Loucy (cell line): Measurements from ENCODE around the gene NOP58.
A peak's percentile ranks its signal among the peaks of the same experiment; 100 is the strongest.

Experiments
- H2AFZ ChIP-seq: fragments of 200-600 bp; sonication (generic); 2 replicates; pipeline ENCODE4 v1.6.0; 2016; ENCODE audit warnings: antibody characterized with exemption, mild to moderate bottlenecking, low read length, moderate library complexity
- H3F3A ChIP-seq: fragments of 200-600 bp; 2 replicates; pipeline ENCODE4 v1.6.0; 2016; ENCODE audit warnings: antibody characterized with exemption, low read depth, mild to moderate bottlenecking
- H3K27me3 ChIP-seq: fragments of 200-600 bp; sonication (generic); 2 replicates; pipeline ENCODE4 v1.6.1; 2014; ENCODE audit warnings: low read length, mild to moderate bottlenecking; ENCODE audit not compliant: insufficient read depth, poor library complexity, severe bottlenecking
- H3K36me3 ChIP-seq: fragments of 200-600 bp; sonication (generic); 2 replicates; pipeline ENCODE4 v1.6.1; 2016; ENCODE audit warnings: low read length; ENCODE audit not compliant: insufficient read depth
- H3K4me1 ChIP-seq: fragments of 200-600 bp; sonication (generic); 2 replicates; pipeline ENCODE4 v1.5.1; 2014; ENCODE audit warnings: low read length, mild to moderate bottlenecking; ENCODE audit not compliant: insufficient read depth, poor library complexity, severe bottlenecking
- H3K4me2 ChIP-seq: fragments of 200-600 bp; sonication (generic); 2 replicates; pipeline ENCODE4 v1.6.0; 2014; ENCODE audit warnings: antibody characterized with exemption, low read length, low read depth, mild to moderate bottlenecking; ENCODE audit not compliant: poor library complexity, severe bottlenecking
- H3K4me3 ChIP-seq: fragments of 200-600 bp; sonication (generic); 2 replicates; pipeline ENCODE4 v1.5.1; 2014; ENCODE audit warnings: low read length, mild to moderate bottlenecking, mixed read lengths; ENCODE audit not compliant: poor library complexity, severe bottlenecking
- H3K79me2 ChIP-seq: fragments of 200-600 bp; sonication (generic); 2 replicates; pipeline ENCODE4 v1.6.1; 2014; ENCODE audit warnings: low read length; ENCODE audit not compliant: insufficient read depth
- H3K9ac ChIP-seq: fragments of 200-600 bp; sonication (generic); 2 replicates; pipeline ENCODE4 v1.6.0; 2014; ENCODE audit warnings: mild to moderate bottlenecking, low read depth, low read length, moderate library complexity; ENCODE audit not compliant: poor library complexity, severe bottlenecking
- H3K9me2 ChIP-seq: fragments of 200-600 bp; sonication (generic); replicated peaks from 2 replicates; pipeline ENCODE4 v1.6.1; 2016; ENCODE audit warnings: low read depth, low read length, mixed read lengths
- H3K9me3 ChIP-seq: fragments of 200-600 bp; sonication (generic); 2 replicates; pipeline ENCODE4 v1.6.1; 2014; ENCODE audit warnings: mild to moderate bottlenecking, antibody characterized with exemption, low read length, low read depth; ENCODE audit not compliant: insufficient read depth
- H4K20me1 ChIP-seq: fragments of 200-600 bp; sonication (generic); 2 replicates; pipeline ENCODE4 v1.6.0; 2014; ENCODE audit warnings: antibody characterized with exemption, low read length, mild to moderate bottlenecking; ENCODE audit not compliant: insufficient read depth, poor library complexity, severe bottlenecking
- EZH2phosphoT487 ChIP-seq: fragments of 200-600 bp; IDR thresholded peaks from 2 replicates; pipeline ENCODE4 v1.6.1; 2018; ENCODE audit warnings: antibody characterized with exemption, mild to moderate bottlenecking, moderate library complexity, borderline replicate concordance
- TF ChIP-seq, protein P1 (sequence below): fragments of 200-600 bp; sonication (generic); conservative IDR thresholded peaks from 2 replicates; pipeline ENCODE4 v1.5.1; 2014; ENCODE audit warnings: mild to moderate bottlenecking, antibody characterized with exemption, low read length

The NOP58 gene

DNA sequence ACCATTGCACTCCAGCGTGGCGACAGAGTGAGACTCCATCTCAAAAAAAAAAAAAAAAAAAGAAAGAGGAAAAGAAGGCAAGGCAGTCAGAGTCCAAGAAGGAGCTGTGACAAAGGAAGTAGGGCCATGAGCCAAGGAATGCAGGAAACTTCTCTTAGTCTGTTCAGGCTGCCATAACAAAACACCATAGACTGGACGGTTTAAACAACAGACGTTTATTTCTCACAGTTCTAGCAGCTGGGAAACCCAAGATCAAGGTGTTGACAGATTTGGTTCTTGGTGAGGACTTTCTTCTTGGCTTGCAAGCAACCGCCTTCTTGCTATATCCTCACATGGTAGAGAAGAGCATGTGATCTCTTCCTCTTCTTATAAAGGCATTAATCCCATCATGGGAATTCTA lies 14.1 kb upstream of the NOP58 start:
- no peak overlapping the region for H2AFZ ChIP-seq
- no peak overlapping the region for H3K9ac ChIP-seq
- H3K4me1 ChIP-seq: peaks cover 8% of the 10 kb centered on the region
- H3K4me3 ChIP-seq: no peak overlapping the region
- no peaks in the 10 kb centered on the region for H3K36me3 ChIP-seq
- no peaks in the 10 kb centered on the region for H4K20me1 ChIP-seq
- no peaks in the 10 kb centered on the region for H3K27me3 ChIP-seq
- H3K4me2 ChIP-seq: no peak overlapping the region
- H3K79me2 ChIP-seq: no peaks in the 10 kb centered on the region
- TF ChIP-seq, protein P1, sequence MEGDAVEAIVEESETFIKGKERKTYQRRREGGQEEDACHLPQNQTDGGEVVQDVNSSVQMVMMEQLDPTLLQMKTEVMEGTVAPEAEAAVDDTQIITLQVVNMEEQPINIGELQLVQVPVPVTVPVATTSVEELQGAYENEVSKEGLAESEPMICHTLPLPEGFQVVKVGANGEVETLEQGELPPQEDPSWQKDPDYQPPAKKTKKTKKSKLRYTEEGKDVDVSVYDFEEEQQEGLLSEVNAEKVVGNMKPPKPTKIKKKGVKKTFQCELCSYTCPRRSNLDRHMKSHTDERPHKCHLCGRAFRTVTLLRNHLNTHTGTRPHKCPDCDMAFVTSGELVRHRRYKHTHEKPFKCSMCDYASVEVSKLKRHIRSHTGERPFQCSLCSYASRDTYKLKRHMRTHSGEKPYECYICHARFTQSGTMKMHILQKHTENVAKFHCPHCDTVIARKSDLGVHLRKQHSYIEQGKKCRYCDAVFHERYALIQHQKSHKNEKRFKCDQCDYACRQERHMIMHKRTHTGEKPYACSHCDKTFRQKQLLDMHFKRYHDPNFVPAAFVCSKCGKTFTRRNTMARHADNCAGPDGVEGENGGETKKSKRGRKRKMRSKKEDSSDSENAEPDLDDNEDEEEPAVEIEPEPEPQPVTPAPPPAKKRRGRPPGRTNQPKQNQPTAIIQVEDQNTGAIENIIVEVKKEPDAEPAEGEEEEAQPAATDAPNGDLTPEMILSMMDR: no peak
- TF ChIP-seq EZH2phosphoT487: no peak
- no peaks in the 10 kb centered on the region for H3F3A ChIP-seq
- no peaks in the 10 kb centered on the region for H3K9me2 ChIP-seq
- H3K9me3 ChIP-seq: no peaks in the 10 kb centered on the region

DNA sequence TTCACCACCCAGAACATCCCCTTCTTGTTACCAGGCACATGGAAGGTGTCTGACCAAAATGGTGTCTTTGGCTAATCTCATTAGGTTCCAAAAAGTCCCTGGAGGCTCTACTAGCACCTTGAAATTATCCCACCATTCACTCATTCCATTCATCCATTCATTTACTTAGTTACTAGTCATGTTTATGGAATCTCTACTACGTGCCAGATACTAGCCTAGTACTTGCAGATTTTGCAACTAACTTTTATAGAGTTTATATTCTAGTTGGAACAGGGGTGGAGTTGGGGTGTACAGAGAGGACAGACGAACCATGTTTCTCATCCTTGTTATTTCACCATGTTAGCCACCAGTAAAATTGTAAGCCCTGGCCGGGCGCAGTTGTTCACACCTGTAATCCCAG lies 4.0 kb upstream of the NOP58 start:
- Histone ChIP-seq H3K27me3 (no peaks in the 10 kb centered on the region), H3K4me3 (no peak overlapping the region), H3F3A (peaks cover 3% of the 10 kb centered on the region), H4K20me1 (peaks cover 9% of the 10 kb centered on the region), H3K9me3 (no peaks in the 10 kb centered on the region), H2AFZ (no peak overlapping the region), H3K36me3 (no peaks in the 10 kb centered on the region), H3K4me2 (no peak overlapping the region), H3K4me1 (no peaks in the 10 kb centered on the region), H3K9ac (no peak overlapping the region), H3K9me2 (no peaks in the 10 kb centered on the region), H3K79me2 (peaks cover 15% of the 10 kb centered on the region)
- TF ChIP-seq, protein P1: no peak
- TF ChIP-seq EZH2phosphoT487: no peak

DNA sequence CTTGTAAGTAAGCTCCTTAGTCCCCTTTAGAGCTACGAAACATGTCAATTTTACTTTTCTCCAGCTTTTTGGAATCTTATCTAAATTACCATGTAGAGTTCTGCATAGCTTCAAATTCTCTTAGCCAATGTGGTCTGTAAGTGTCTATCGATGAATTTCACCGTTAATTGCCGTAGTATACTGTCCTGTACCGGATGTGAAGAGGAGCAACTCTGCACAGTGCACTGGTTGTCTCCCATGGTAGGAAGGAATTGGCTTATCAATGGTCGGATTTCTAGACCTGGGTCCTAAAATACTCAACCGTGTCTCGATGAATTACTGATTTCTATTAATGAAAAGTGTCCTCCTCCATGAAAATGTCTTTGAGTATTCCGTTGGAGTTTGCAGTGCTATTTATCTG lies 1.9 kb downstream of the NOP58 start:
- Histone ChIP-seq H2AFZ (no peak overlapping the region), H4K20me1 (peaks cover 68% of the 10 kb centered on the region), H3K4me3 (peak overlapping the region; percentile 96), H3F3A (peaks cover 3% of the 10 kb centered on the region), H3K36me3 (no peaks in the 10 kb centered on the region), H3K9me2 (no peaks in the 10 kb centered on the region), H3K4me2 (peak overlapping the region; percentile 100), H3K27me3 (no peaks in the 10 kb centered on the region), H3K79me2 (peaks cover 75% of the 10 kb centered on the region), H3K9me3 (no peaks in the 10 kb centered on the region), H3K4me1 (peaks cover 31% of the 10 kb centered on the region), H3K9ac (peak overlapping the region; percentile 95)
- TF ChIP-seq, protein P1: no peak
- TF ChIP-seq EZH2phosphoT487: no peak
